Breast epithelium (tissue), 3 donors: ENCODE data around the gene RAB29.

Source experiments
- POLR2A ChIP-seq: fragments of 450-650 bp; IDR thresholded peaks from one replicate; pipeline ENCODE4 v1.6.1; 2016; ENCODE audit warnings: antibody characterized with exemption, mild to moderate bottlenecking, moderate library complexity
- POLR2AphosphoS5 ChIP-seq, 3 donors: sonication (generic); formaldehyde crosslinking; IDR thresholded peaks; one replicate each; pipeline ENCODE4 v1.6.1; 2017; ENCODE audit warnings: antibody characterized with exemption in 3 of 3
- TF ChIP-seq, protein P1 (sequence below), 3 donors: fragments of 450-650 bp; IDR thresholded peaks; one replicate each; pipeline ENCODE4 v1.5.1; 2016 to 2017; ENCODE audit warnings: antibody characterized with exemption in 3 of 3, mild to moderate bottlenecking in 3 of 3, moderate library complexity in 3 of 3

DNA sequence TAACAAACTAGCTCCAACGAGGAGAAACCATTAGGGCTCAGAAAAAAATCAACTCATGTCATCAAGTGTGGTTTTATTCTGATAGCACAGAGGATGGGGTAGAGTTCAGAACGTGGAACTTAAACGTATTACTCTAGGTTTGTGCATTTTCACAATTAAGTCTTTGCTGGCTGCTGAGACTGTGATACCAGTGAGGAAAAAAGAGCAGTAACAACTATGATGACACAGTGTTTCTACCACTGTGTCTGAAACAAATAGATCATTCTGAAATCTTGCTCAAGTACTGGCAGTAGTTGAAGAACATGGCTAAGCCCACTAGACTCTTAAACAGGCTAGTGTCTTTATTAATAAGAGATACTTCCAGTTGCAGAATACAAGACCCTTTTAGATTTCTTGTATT lies 56.3 kb downstream of the RAB29 start:
- TF ChIP-seq POLR2AphosphoS5 (IDR thresholded peaks at IDR 0.05): no peak
- TF ChIP-seq, protein P1, sequence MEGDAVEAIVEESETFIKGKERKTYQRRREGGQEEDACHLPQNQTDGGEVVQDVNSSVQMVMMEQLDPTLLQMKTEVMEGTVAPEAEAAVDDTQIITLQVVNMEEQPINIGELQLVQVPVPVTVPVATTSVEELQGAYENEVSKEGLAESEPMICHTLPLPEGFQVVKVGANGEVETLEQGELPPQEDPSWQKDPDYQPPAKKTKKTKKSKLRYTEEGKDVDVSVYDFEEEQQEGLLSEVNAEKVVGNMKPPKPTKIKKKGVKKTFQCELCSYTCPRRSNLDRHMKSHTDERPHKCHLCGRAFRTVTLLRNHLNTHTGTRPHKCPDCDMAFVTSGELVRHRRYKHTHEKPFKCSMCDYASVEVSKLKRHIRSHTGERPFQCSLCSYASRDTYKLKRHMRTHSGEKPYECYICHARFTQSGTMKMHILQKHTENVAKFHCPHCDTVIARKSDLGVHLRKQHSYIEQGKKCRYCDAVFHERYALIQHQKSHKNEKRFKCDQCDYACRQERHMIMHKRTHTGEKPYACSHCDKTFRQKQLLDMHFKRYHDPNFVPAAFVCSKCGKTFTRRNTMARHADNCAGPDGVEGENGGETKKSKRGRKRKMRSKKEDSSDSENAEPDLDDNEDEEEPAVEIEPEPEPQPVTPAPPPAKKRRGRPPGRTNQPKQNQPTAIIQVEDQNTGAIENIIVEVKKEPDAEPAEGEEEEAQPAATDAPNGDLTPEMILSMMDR (IDR thresholded peaks at IDR 0.05): no peak
- TF ChIP-seq POLR2A: no peak
